Measurements from ENCODE around the gene CGNL1. TPM values are rescaled to one million over a fixed set of nuclear protein-coding genes. Genes with fewer than 3 reads are reported as not detected.

The CGNL1 gene
- polyA plus RNA-seq, 1 of the 3 experiments (the other 2 are of a cell fraction) = 0.23 TPM

DNA sequence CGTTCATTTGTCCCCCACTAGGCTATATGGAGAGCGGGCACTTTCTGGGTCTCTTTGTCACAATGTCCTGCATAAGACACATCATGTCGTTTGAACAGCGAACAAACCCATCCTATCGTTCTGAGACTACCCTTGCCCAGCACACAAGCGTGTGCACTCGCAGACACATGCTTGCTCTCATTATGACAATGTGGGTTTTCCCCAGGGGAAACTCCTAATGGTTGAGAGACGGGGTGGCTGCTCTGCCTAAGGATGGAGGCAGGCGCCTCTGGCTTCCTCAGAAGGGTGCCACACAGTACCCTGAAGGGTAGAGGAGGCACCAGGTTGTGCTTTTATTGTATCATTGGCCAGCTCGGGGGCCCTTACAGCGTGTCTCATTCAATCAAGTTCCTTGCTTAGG lies 164.4 kb downstream of the CGNL1 start:
- no peaks in the 10 kb centered on the region for H3K9me2 ChIP-seq
- no peaks in the 10 kb centered on the region for H3K27me3 ChIP-seq (ENCODE audit: insufficient read depth)
- H3K9me3 ChIP-seq = no peaks in the 10 kb centered on the region
- no peaks in the 10 kb centered on the region for H3K79me2 ChIP-seq (ENCODE audit: insufficient read depth)
- no peak overlapping the region for H3K9ac ChIP-seq
- peaks cover 3 to 15% of the 10 kb centered on the region in 2 experiments; a peak in 2 of 4 replicates for H3K4me1 ChIP-seq (ENCODE audit: control insufficient read depth in 1 of 2, insufficient read depth in 2 of 2, low read depth in 1 of 2, low read length in 1 of 2)
- no peak overlapping the region for H3K4me3 ChIP-seq (ENCODE audit: low read depth in 2 of 2, low read length in 1 of 2)
- no peak overlapping the region for H3K27ac ChIP-seq (ENCODE audit: low read depth in 2 of 2, low read length in 1 of 2)
- H3F3A ChIP-seq (replicated peaks; ENCODE audit: insufficient read depth) = no peaks in the 10 kb centered on the region
- 83% methylated on average over 10 of the region's 11 CpGs for WGBS (ENCODE audit: low lambda C conversion rate)
- DNase-seq = no peak
- no peak overlapping the region for H2AFZ ChIP-seq (ENCODE audit: low read depth)
- no peak for TF ChIP-seq YY1 (IDR thresholded peaks at IDR 0.05; ENCODE audit: low read depth)
- TF ChIP-seq TEAD4 (IDR thresholded peaks at IDR 0.05; ENCODE audit: borderline replicate concordance, insufficient read depth) = no peak
- TF ChIP-seq RAD21 (IDR thresholded peaks at IDR 0.05; ENCODE audit: low read length) = no peak
- TF ChIP-seq, protein P1, sequence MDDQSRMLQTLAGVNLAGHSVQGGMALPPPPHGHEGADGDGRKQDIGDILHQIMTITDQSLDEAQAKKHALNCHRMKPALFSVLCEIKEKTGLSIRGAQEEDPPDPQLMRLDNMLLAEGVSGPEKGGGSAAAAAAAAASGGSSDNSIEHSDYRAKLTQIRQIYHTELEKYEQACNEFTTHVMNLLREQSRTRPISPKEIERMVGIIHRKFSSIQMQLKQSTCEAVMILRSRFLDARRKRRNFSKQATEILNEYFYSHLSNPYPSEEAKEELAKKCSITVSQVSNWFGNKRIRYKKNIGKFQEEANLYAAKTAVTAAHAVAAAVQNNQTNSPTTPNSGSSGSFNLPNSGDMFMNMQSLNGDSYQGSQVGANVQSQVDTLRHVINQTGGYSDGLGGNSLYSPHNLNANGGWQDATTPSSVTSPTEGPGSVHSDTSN (IDR thresholded peaks at IDR 0.05) = no peak
- no peak for TF ChIP-seq ELF1 (IDR thresholded peaks at IDR 0.05)
- no peak for TF ChIP-seq POLR2AphosphoS5 (IDR thresholded peaks at IDR 0.05; ENCODE audit: low read depth, low read length)
- TF ChIP-seq SIN3A (IDR thresholded peaks at IDR 0.05; ENCODE audit: borderline replicate concordance, low read depth, low read length) = no peak
- TF ChIP-seq FOXM1 (IDR thresholded peaks at IDR 0.05; ENCODE audit: low read depth) = no peak
- TF ChIP-seq MXI1 (IDR thresholded peaks at IDR 0.05; ENCODE audit: low read depth, low read length) = no peak
- TF ChIP-seq RCOR1 (IDR thresholded peaks at IDR 0.05; ENCODE audit: low read length) = no peak
- no peak for TF ChIP-seq NFIC (IDR thresholded peaks at IDR 0.05; ENCODE audit: borderline replicate concordance)
- TF ChIP-seq, protein P2, sequence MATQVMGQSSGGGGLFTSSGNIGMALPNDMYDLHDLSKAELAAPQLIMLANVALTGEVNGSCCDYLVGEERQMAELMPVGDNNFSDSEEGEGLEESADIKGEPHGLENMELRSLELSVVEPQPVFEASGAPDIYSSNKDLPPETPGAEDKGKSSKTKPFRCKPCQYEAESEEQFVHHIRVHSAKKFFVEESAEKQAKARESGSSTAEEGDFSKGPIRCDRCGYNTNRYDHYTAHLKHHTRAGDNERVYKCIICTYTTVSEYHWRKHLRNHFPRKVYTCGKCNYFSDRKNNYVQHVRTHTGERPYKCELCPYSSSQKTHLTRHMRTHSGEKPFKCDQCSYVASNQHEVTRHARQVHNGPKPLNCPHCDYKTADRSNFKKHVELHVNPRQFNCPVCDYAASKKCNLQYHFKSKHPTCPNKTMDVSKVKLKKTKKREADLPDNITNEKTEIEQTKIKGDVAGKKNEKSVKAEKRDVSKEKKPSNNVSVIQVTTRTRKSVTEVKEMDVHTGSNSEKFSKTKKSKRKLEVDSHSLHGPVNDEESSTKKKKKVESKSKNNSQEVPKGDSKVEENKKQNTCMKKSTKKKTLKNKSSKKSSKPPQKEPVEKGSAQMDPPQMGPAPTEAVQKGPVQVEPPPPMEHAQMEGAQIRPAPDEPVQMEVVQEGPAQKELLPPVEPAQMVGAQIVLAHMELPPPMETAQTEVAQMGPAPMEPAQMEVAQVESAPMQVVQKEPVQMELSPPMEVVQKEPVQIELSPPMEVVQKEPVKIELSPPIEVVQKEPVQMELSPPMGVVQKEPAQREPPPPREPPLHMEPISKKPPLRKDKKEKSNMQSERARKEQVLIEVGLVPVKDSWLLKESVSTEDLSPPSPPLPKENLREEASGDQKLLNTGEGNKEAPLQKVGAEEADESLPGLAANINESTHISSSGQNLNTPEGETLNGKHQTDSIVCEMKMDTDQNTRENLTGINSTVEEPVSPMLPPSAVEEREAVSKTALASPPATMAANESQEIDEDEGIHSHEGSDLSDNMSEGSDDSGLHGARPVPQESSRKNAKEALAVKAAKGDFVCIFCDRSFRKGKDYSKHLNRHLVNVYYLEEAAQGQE (IDR thresholded peaks at IDR 0.05; ENCODE audit: low read depth, low read length) = no peak
- no peak for TF ChIP-seq GATA2 (CRISPR knock-in tag; IDR thresholded peaks at IDR 0.05)
- no peak for TF ChIP-seq GABPA (IDR thresholded peaks at IDR 0.05; ENCODE audit: low read depth)
- TF ChIP-seq NRF1 (IDR thresholded peaks at IDR 0.05; ENCODE audit: low read depth, low read length) = no peak
- TF ChIP-seq SMC3 (IDR thresholded peaks at IDR 0.05; ENCODE audit: low read depth, low read length) = no peak
- no peak for TF ChIP-seq RFX5 (IDR thresholded peaks at IDR 0.05; ENCODE audit: low read length)
- TF ChIP-seq, protein P3, sequence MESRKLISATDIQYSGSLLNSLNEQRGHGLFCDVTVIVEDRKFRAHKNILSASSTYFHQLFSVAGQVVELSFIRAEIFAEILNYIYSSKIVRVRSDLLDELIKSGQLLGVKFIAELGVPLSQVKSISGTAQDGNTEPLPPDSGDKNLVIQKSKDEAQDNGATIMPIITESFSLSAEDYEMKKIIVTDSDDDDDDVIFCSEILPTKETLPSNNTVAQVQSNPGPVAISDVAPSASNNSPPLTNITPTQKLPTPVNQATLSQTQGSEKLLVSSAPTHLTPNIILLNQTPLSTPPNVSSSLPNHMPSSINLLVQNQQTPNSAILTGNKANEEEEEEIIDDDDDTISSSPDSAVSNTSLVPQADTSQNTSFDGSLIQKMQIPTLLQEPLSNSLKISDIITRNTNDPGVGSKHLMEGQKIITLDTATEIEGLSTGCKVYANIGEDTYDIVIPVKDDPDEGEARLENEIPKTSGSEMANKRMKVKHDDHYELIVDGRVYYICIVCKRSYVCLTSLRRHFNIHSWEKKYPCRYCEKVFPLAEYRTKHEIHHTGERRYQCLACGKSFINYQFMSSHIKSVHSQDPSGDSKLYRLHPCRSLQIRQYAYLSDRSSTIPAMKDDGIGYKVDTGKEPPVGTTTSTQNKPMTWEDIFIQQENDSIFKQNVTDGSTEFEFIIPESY (IDR thresholded peaks at IDR 0.05; ENCODE audit: borderline replicate concordance, low read depth) = no peak
- TF ChIP-seq RXRA (IDR thresholded peaks at IDR 0.05; ENCODE audit: borderline replicate concordance, low read depth) = no peak
- H3K4me2 ChIP-seq = no peak overlapping the region
- ChIA-PET POLR2A (no interaction called here), CTCF (interaction anchor here (1.8 to 11.4 kb wide), 7 partner anchors 11 to 394 kb away, joined by 7 to 191 read pairs (median 16); no protein-coding TSS in a partner anchor)
- no peaks in the 10 kb centered on the region for H3K36me3 ChIP-seq (replicated peaks in 1 of 2; ENCODE audit: control insufficient read depth in 1 of 2, insufficient read depth in 2 of 2, low read length in 1 of 2)
- no peaks in the 10 kb centered on the region for H4K20me1 ChIP-seq (ENCODE audit: insufficient read depth)
